ENCODE data around the gene CNRIP1. TPM values are rescaled to one million over a fixed set of nuclear protein-coding genes. Genes with fewer than 3 reads are reported as not detected.

CNRIP1 gene
- total RNA-seq, 4 donors from 2014 or later: 23.5 to 44.4 (median 29.8) TPM

- 76% methylated on average over 1 of the region's 1 CpG for WGBS
- TF ChIP-seq, protein P1, sequence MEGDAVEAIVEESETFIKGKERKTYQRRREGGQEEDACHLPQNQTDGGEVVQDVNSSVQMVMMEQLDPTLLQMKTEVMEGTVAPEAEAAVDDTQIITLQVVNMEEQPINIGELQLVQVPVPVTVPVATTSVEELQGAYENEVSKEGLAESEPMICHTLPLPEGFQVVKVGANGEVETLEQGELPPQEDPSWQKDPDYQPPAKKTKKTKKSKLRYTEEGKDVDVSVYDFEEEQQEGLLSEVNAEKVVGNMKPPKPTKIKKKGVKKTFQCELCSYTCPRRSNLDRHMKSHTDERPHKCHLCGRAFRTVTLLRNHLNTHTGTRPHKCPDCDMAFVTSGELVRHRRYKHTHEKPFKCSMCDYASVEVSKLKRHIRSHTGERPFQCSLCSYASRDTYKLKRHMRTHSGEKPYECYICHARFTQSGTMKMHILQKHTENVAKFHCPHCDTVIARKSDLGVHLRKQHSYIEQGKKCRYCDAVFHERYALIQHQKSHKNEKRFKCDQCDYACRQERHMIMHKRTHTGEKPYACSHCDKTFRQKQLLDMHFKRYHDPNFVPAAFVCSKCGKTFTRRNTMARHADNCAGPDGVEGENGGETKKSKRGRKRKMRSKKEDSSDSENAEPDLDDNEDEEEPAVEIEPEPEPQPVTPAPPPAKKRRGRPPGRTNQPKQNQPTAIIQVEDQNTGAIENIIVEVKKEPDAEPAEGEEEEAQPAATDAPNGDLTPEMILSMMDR (IDR thresholded peaks at IDR 0.05): no peak
- no peak for TF ChIP-seq EP300 (IDR thresholded peaks at IDR 0.05)
- no peak for TF ChIP-seq POLR2A (IDR thresholded peaks at IDR 0.05; ENCODE audit: low read depth)
- Histone ChIP-seq H3K9me3 (no peaks in the 10 kb centered on the region), H3K36me3 (peaks cover 0 to 3% (median 0%) of the 10 kb centered on the region in 4 donors), H3K4me3 (no peak overlapping the region), H3K27me3 (no peaks in the 10 kb centered on the region), H3K27ac (replicated peaks in 1 of 4) (no peak overlapping the region), H3K4me1 (peaks cover 51 to 94% (median 84%) of the 10 kb centered on the region in 4 donors)
- intact Hi-C loops (cut with DNase I): loop anchor here (5.0 kb wide), 1 partner anchor 44 kb away; no protein-coding TSS in a partner anchor
- no peak for DNase-seq (ENCODE audit: extremely low spot score)
Measured at GRCh38 chr2:68246396-68246795, 73.4 kb downstream of the CNRIP1 start.

- peaks cover 50 to 98% (median 89%) of the 10 kb centered on the region in 4 donors for H3K4me1 ChIP-seq
Measured at GRCh38 chr2:68245672-68246071, 74.1 kb downstream of the CNRIP1 start.

DNA sequence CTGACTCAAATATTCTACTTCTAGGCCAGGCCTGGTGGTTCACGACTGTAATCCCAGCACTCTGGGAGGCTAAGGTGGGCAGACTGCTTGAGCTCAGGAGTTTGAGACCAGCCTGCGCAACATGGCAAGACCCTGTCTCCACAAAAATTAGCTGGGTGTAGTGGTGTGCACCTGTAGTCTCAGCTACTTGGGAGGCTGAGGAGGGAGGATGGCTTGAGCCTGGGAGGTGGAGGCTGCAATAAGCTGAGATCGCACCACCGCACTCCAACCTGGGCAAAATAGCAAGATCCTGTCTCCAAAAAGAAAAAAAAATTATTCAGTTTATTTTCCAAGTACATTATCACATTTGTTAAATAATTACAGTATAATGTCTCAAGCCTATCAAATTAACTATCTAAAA lies 74.7 kb downstream of the CNRIP1 start:
- no peaks in the 10 kb centered on the region for H3K9me3 ChIP-seq
- intact Hi-C loops (cut with DNase I): loop anchor here (5.0 kb wide), 1 partner anchor 43 kb away; no protein-coding TSS in a partner anchor
- no peaks in the 10 kb centered on the region for H3K27me3 ChIP-seq
- H3K4me1 ChIP-seq: peaks cover 44 to 98% (median 89%) of the 10 kb centered on the region in 4 donors
- 94% methylated on average over 4 of the region's 4 CpGs for WGBS
- H3K4me3 ChIP-seq: no peak overlapping the region
- no peak for DNase-seq (ENCODE audit: extremely low spot score)
- TF ChIP-seq, protein P1 (IDR thresholded peaks at IDR 0.05): no peak
- TF ChIP-seq EP300 (IDR thresholded peaks at IDR 0.05): no peak
- no peak for TF ChIP-seq POLR2A (IDR thresholded peaks at IDR 0.05; ENCODE audit: low read depth)
- TF ChIP-seq POLR2AphosphoS5 (IDR thresholded peaks at IDR 0.05): no peak
- peaks cover 0 to 3% (median 0%) of the 10 kb centered on the region in 4 donors for H3K36me3 ChIP-seq
- H3K27ac ChIP-seq (replicated peaks in 1 of 4): peak overlapping the region in 1 of 4 donors; percentile 17

More at GRCh38 chr2:68245672-68246071, 74.1 kb downstream of the CNRIP1 start:
- Histone ChIP-seq H3K27ac (replicated peaks in 1 of 4) (no peak overlapping the region), H3K4me3 (no peak overlapping the region), H3K36me3 (peaks cover 0 to 3% (median 0%) of the 10 kb centered on the region in 4 donors), H3K27me3 (no peaks in the 10 kb centered on the region), H3K9me3 (no peaks in the 10 kb centered on the region)
- no peak for DNase-seq (ENCODE audit: extremely low spot score)
- TF ChIP-seq EP300 (IDR thresholded peaks at IDR 0.05) (no peak), POLR2AphosphoS5 (IDR thresholded peaks at IDR 0.05) (no peak), POLR2A (IDR thresholded peaks at IDR 0.05; ENCODE audit: low read depth) (no peak)
- TF ChIP-seq, protein P1 (IDR thresholded peaks at IDR 0.05): no peak
- intact Hi-C loops (cut with DNase I): loop anchor here (5.0 kb wide), 1 partner anchor 43 kb away; no protein-coding TSS in a partner anchor

DNA sequence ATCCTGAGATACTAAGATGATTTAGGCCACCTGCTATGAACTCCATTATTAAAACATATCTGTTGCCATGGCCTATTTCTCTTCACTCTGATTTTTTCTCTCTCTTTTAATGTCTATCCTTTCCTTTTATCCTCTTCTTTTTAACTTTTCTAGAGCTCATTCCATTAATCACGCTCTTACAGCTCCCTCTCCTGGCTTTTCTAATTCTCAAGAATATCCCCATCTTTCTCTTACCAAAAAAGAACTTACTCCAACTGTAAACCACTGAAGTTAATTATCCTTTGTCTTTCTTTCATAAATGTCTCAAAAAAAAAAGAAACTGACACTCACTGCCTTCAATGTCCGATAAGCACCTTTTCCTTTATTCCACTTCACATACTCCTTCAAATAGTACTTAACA lies 75.3 kb downstream of the CNRIP1 start:
- WGBS: 65% methylated on average over 2 of the region's 2 CpGs
- H3K9me3 ChIP-seq: no peaks in the 10 kb centered on the region
- peaks cover 0 to 3% (median 0%) of the 10 kb centered on the region in 4 donors for H3K36me3 ChIP-seq
- no peak overlapping the region for H3K4me3 ChIP-seq
- intact Hi-C loops (cut with DNase I): no loop called here
- TF ChIP-seq POLR2AphosphoS5 (IDR thresholded peaks at IDR 0.05) (no peak), POLR2A (IDR thresholded peaks at IDR 0.05; ENCODE audit: low read depth) (no peak), EP300 (IDR thresholded peaks at IDR 0.05) (no peak)
- TF ChIP-seq, protein P1 (IDR thresholded peaks at IDR 0.05): peak; percentile 35 to 37 (median 36)
- peak overlapping the region in 1 of 4 donors; percentile 17 for H3K27ac ChIP-seq (replicated peaks in 1 of 4)
- H3K27me3 ChIP-seq: no peaks in the 10 kb centered on the region
- peaks cover 38 to 98% (median 89%) of the 10 kb centered on the region in 4 donors for H3K4me1 ChIP-seq
- DNase-seq (ENCODE audit: extremely low spot score): no peak

Other genes with a start within 250 kb of the CNRIP1 start
- 10 to 100 TPM; 16.6 to 27.3 (median 22.2) TPM for gene PNO1, start 162.1 kb downstream of the CNRIP1 start, total RNA-seq
- 10 to 100 TPM; 19.3 to 28.0 (median 25.7) TPM for gene PPP3R1, start 67.4 kb downstream of the CNRIP1 start, total RNA-seq
- gene PLEK, start 45.3 kb upstream of the CNRIP1 start, total RNA-seq: 10 to 100 TPM in 1 of 4 donors, 1 to 10 TPM in 3; 3.1 to 23.4 (median 6.0) TPM
- gene FBXO48, start 147.3 kb upstream of the CNRIP1 start, total RNA-seq: under 1 TPM; 0.33 to 0.83 (median 0.59) TPM
- 10 to 100 TPM in 3 of 4 donors, 1 to 10 TPM in 1; 7.6 to 12.1 (median 10.9) TPM for gene APLF, start 147.6 kb upstream of the CNRIP1 start, total RNA-seq